EL (cell line): ENCODE results near the gene ZCWPW1.
"Not testable (repeated sequence)": the region's sequence is repeated elsewhere in the genome, so short reads cannot be mapped to it uniquely, and the experiment has no call there.

Experiments used
- DNase-seq: peaks from one replicate; pipeline ENCODE4 v3.0.0-alpha.2; 2016

ZCWPW1 gene

GRCh38 chr7:100372256-100372655 lies 56.2 kb downstream of the ZCWPW1 start:
- peak; percentile 66 for DNase-seq

- DNase-seq = no peak
Observed at GRCh38 chr7:100371561-100372171, 56.8 kb downstream of the ZCWPW1 start.

GRCh38 chr7:100370746-100371145 lies 57.8 kb downstream of the ZCWPW1 start:
- DNase-seq = no peak

- no peak for DNase-seq
Observed at GRCh38 chr7:100370303-100370702, 58.2 kb downstream of the ZCWPW1 start.

GRCh38 chr7:100369105-100369504 lies 59.4 kb downstream of the ZCWPW1 start:
- no peak for DNase-seq

- DNase-seq = no peak
Observed at GRCh38 chr7:100367676-100368613, 60.6 kb downstream of the ZCWPW1 start.

GRCh38 chr7:100367251-100367620 lies 61.3 kb downstream of the ZCWPW1 start:
- DNase-seq = no peak

- DNase-seq = no peak
Observed at GRCh38 chr7:100366411-100367250, 61.9 kb downstream of the ZCWPW1 start.

DNA sequence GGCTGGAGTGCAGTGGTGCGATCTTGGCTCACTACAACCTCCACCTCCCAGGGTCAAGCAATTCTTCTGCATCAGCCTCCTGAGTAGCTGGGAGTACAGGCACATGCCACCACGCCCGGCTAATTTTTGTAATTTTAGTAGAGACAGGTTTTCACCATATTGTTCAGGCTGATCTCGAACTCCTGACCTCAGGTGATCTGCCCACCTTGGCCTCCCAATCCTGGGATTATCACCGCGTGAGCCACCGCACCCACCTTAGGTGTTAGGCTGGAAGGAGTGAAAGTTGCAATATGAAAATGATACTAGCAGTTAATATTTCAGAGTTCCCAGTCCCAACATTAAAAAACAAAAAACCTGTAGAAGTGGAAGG lies 62.5 kb downstream of the ZCWPW1 start:
- DNase-seq = not testable (repeated sequence)

DNA sequence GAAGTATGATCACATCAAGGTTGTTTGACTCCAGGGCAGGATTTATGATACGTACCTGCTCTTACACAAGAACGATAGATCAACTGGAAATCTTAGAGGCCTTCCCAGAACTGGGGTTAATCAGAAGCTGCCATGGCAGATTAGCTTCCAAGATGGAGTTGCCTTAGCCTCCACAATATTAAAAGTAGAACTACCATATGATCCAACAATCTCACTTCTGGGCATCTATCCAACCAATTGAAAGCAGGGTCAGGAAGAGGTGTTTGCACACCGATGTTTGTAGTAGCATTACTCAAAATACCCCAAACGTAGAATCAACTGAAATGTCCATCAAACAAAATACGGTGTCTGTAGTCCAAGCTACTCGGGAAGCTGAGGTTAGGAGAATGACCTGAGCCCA lies 64.0 kb downstream of the ZCWPW1 start:
- no peak for DNase-seq

- DNase-seq = not testable (repeated sequence)
Observed at GRCh38 chr7:100363797-100364196, 64.7 kb downstream of the ZCWPW1 start.

GRCh38 chr7:100363098-100363497 lies 65.4 kb downstream of the ZCWPW1 start:
- no peak for DNase-seq

DNA sequence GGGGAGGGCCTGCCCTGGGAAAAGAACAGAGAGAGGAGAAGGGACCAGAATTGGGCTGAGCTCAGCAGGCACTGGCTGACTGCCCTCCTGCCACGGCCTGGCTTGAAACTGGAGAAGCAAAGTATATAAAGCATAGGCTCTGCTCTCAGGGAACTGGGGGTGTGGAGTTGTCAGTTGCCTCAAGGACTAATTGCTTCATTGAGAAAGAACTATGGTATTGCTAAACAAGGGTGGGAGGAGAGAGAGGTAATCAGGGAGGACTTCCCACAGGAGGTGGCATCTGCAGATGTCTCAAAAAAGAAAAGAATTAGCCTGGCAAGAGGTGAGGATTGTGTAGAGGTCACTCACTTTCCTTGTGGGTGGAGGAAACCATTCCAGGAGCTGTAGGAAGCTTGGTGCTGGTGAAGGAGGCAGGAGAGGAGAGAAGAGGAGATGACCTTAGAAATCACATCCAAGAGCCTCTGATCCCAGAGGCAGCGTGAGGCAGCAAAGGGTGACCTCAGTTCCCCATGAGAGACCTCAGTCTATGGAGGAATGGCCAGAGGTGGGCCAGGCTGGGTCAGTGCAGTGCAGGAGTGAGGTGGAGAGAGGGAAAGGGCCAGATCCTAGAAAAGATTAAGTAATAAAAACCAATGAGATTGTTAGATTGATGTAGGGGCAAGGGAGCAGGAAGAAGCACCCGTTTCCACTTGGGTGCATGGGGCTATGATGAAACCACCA lies 68.2 kb downstream of the ZCWPW1 start:
- no peak for DNase-seq

GRCh38 chr7:100358857-100359212 lies 69.7 kb downstream of the ZCWPW1 start:
- DNase-seq = no peak

GRCh38 chr7:100358027-100358856 lies 70.3 kb downstream of the ZCWPW1 start, which contains the start of gene PILRB:
Gene PILRB (plus strand): TSS chr7:100358117. CDS start chr7:100358303, 186 bp downstream.
- no peak for DNase-seq

DNA sequence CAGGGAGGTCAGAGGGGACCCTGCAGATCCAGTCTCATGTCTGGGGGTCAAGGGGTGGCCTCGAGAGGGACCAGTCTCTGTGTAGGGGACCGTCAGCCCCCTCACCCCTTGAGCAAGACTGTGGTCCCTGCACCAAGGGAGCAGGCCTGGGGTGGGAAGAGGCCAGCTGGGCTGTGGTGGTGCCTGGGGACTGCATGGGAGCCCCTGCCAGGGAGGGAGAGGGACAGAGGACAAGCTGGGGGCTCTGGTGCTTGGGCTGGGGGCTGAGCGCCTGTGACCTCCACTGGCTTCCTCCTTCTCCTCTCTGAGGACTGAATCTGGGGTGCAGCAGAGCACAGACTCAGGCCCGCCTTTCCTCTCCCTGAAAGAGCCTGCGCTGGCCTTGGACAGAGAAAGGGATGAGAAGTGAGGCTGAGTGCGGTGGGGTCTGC lies 71.4 kb downstream of the ZCWPW1 start:
- no peak for DNase-seq

GRCh38 chr7:100356416-100357068 lies 72.0 kb downstream of the ZCWPW1 start:
- no peak for DNase-seq

DNA sequence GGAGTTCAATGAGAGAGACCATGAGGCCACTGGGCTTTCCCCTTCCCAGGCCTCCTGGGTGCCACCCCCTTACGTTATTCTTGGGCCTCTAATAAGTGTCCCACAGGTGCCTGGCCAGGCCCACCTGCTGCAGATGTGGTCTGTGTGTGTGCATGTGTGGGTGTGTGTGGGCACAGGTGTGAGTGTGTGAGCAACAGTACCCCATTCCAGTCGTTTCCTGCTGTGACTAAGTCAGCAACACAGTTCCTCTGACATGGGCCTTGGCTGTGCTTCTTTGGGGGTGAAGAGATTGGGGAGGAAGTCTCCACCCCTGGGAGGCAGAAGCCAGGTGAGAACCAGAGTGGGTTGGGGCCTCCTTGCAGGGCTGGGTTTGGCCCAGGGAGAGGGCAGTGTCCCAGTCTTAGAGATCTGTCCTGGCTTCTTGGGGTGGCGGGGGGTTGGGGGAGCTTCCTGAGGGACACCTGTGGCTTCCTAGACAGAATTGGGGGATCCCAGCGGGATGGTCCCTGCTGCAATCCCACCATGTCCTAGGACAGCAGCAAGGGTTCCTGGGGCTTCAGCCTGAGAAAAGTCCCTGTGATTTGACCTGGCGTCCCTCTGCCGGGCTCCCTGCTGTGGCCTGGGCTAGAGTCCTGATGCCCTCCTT lies 74.7 kb downstream of the ZCWPW1 start:
- DNase-seq = no peak

DNA sequence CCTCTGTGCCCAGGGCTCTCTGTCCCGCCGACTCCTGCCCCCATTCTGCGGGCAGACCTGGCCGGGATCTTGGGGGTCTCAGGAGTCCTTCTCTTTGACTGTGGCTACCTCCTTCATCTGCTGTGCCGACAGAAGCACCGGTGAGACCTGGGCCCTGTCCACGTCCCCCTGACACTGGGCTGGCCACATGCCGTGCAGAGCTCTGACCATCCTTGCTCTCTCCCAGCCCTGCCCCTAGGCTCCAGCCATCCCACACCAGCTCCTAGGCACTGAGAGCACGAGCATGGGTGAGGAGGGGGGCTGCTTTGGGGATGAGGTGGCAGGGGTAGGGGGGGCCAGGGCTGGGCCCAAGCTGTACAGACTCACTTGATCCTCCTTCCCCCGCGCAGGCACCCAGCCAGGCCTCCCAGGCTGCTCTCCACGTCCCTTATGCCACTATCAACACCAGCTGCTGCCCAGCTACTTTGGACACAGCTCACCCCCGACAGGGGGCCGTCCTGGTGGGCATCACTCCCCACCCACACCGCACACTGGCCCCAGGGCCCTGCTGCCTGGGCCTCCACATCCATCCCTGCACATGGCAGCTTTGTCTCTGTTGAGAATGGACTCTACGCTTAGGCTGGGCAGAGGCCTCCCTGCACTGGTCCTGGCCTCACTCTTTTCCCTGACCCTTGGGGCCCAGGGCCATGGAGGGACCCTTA lies 75.4 kb downstream of the ZCWPW1 start:
- no peak for DNase-seq

DNA sequence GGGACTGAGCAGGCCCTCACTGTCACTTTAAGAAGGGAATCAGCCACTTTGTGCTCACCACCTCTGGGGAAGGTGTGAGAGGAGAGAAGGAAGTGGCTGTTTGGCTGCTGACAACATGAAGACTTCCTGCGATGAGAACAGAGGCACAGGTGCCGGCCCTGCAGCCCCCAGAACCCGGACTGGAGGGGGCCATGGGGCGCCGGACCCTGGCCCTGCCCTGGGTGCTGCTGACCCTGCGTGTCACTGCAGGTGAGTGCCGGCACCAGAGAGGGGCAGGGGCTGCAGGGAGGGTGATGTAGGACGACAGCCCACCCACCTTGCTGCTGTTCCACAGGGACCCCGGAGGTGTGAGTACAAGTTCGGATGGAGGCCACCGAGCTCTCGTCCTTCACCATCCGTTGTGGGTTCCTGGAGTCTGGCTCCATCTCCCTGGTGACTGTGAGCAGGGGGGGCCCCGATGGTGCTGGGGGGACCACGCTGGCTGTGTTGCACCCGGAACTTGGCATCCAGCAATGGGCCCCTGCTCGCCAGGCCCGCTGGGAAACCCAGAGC lies 76.2 kb downstream of the ZCWPW1 start:
- not testable (repeated sequence) for DNase-seq
